HG03342 (cell line): Measurements from ENCODE around the gene SCRT2.
"Not testable (repeated sequence)": the region's sequence is repeated elsewhere in the genome, so short reads cannot be mapped to it uniquely, and the experiment has no call there.

Source experiments
- ATAC-seq: cut with Tn5 transposase; IDR thresholded peaks from one replicate; pipeline ENCODE4 v1.9.1; 2021; ENCODE audit warnings: mild to moderate bottlenecking, moderate library complexity; ENCODE audit not compliant: unreplicated experiment

Gene SCRT2

GRCh38 chr20:653590-654416 lies 21.8 kb downstream of the SCRT2 start:
- no peak for ATAC-seq

- ATAC-seq = peak; percentile 87
Measured at GRCh38 chr20:653110-653589, 22.5 kb downstream of the SCRT2 start, which contains the start of gene SRXN1. Gene SRXN1 (minus strand): TSS chr20:653200. CDS start chr20:653185, 15 bp downstream.

GRCh38 chr20:652615-653109 lies 22.9 kb downstream of the SCRT2 start:
- ATAC-seq = peak; percentile 24

GRCh38 chr20:651713-652614 lies 23.6 kb downstream of the SCRT2 start:
- no peak for ATAC-seq

- no peak for ATAC-seq
Measured at GRCh38 chr20:650954-651353, 24.6 kb downstream of the SCRT2 start.

- ATAC-seq = no peak
Measured at GRCh38 chr20:650281-650680, 25.3 kb downstream of the SCRT2 start.

- no peak for ATAC-seq
Measured at GRCh38 chr20:647479-648019, 28.1 kb downstream of the SCRT2 start.

GRCh38 chr20:646868-647233 lies 28.8 kb downstream of the SCRT2 start:
- ATAC-seq = no peak

GRCh38 chr20:646107-646867 lies 29.3 kb downstream of the SCRT2 start:
- no peak for ATAC-seq

GRCh38 chr20:645318-646106 lies 30.1 kb downstream of the SCRT2 start:
- peak; percentile 69 for ATAC-seq

GRCh38 chr20:644692-645317 lies 30.8 kb downstream of the SCRT2 start:
- ATAC-seq = no peak

- ATAC-seq = no peak
Measured at GRCh38 chr20:642398-643174, 33.0 kb downstream of the SCRT2 start.

- ATAC-seq = not testable (repeated sequence)
Measured at GRCh38 chr20:642013-642397, 33.6 kb downstream of the SCRT2 start.

GRCh38 chr20:641516-641875 lies 34.1 kb downstream of the SCRT2 start:
- ATAC-seq = no peak

- no peak for ATAC-seq
Measured at GRCh38 chr20:640674-641515, 34.7 kb downstream of the SCRT2 start.

GRCh38 chr20:638579-638978 lies 37.0 kb downstream of the SCRT2 start:
- no peak for ATAC-seq

GRCh38 chr20:637559-637958 lies 38.0 kb downstream of the SCRT2 start:
- ATAC-seq = no peak

GRCh38 chr20:635893-636338 lies 39.7 kb downstream of the SCRT2 start:
- no peak for ATAC-seq
